Breast epithelium (tissue), 3 donors: ENCODE results near the gene ADARB2.

Source experiments
- POLR2A ChIP-seq: fragments of 450-650 bp; IDR thresholded peaks from one replicate; pipeline ENCODE4 v1.6.1; 2016; ENCODE audit warnings: antibody characterized with exemption, mild to moderate bottlenecking, moderate library complexity
- POLR2AphosphoS5 ChIP-seq, 3 donors: sonication (generic); formaldehyde crosslinking; IDR thresholded peaks; one replicate each; pipeline ENCODE4 v1.6.1; 2017; ENCODE audit warnings: antibody characterized with exemption in 3 of 3
- TF ChIP-seq, protein P1 (sequence below), 3 donors: fragments of 450-650 bp; IDR thresholded peaks; one replicate each; pipeline ENCODE4 v1.5.1; 2016 to 2017; ENCODE audit warnings: antibody characterized with exemption in 3 of 3, mild to moderate bottlenecking in 3 of 3, moderate library complexity in 3 of 3

GRCh38 chr10:1148855-1149605 is 588.3 kb downstream of the ADARB2 start:
- TF ChIP-seq, protein P1, sequence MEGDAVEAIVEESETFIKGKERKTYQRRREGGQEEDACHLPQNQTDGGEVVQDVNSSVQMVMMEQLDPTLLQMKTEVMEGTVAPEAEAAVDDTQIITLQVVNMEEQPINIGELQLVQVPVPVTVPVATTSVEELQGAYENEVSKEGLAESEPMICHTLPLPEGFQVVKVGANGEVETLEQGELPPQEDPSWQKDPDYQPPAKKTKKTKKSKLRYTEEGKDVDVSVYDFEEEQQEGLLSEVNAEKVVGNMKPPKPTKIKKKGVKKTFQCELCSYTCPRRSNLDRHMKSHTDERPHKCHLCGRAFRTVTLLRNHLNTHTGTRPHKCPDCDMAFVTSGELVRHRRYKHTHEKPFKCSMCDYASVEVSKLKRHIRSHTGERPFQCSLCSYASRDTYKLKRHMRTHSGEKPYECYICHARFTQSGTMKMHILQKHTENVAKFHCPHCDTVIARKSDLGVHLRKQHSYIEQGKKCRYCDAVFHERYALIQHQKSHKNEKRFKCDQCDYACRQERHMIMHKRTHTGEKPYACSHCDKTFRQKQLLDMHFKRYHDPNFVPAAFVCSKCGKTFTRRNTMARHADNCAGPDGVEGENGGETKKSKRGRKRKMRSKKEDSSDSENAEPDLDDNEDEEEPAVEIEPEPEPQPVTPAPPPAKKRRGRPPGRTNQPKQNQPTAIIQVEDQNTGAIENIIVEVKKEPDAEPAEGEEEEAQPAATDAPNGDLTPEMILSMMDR (IDR thresholded peaks at IDR 0.05) = no peak
- TF ChIP-seq POLR2A (no peak), POLR2AphosphoS5 (IDR thresholded peaks at IDR 0.05) (no peak)
